Smooth muscle cell (in vitro differentiated cells): Measurements from ENCODE around the gene DARS1. TPM values are rescaled to one million over a fixed set of nuclear protein-coding genes. Genes with fewer than 3 reads are reported as not detected.
"Not testable (repeated sequence)": the region's sequence is repeated elsewhere in the genome, so short reads cannot be mapped to it uniquely, and the experiment has no call there.

Experiments used
- DNase-seq: peaks from one replicate; lab custom pipeline; 2025; ENCODE audit not compliant: unreplicated experiment; lab: John Stamatoyannopoulos, UW
- H2AFZ ChIP-seq: fragments of 200-600 bp; sonication (generic); 2 replicates; pipeline ENCODE4 v1.6.0; 2016; ENCODE audit warnings: antibody characterized with exemption, low read depth, mild to moderate bottlenecking
- H3F3A ChIP-seq: fragments of 200-600 bp; sonication (generic); 2 replicates; pipeline ENCODE4 v1.6.0; 2017; ENCODE audit warnings: antibody characterized with exemption, low read depth
- H3K27ac ChIP-seq: fragments of 200-600 bp; sonication (generic); 2 replicates; pipeline ENCODE4 v1.5.1; 2016; ENCODE audit warnings: low read depth, mild to moderate bottlenecking
- H3K27me3 ChIP-seq: fragments of 200-600 bp; sonication (generic); 2 replicates; pipeline ENCODE4 v1.6.1; 2016; ENCODE audit warnings: low read depth, mild to moderate bottlenecking
- H3K36me3 ChIP-seq: fragments of 200-600 bp; sonication (generic); 2 replicates; pipeline ENCODE4 v1.5.1; 2016; ENCODE audit warnings: low read depth
- H3K4me1 ChIP-seq: fragments of 200-600 bp; sonication (generic); 2 replicates; pipeline ENCODE4 v1.5.1; 2016; ENCODE audit warnings: low read depth
- H3K4me2 ChIP-seq: fragments of 200-600 bp; sonication (generic); 2 replicates; pipeline ENCODE4 v1.6.0; 2016; ENCODE audit warnings: mild to moderate bottlenecking
- H3K4me3 ChIP-seq: fragments of 200-600 bp; sonication (generic); 2 replicates; pipeline ENCODE4 v1.5.1; 2016; ENCODE audit warnings: mild to moderate bottlenecking
- H3K79me2 ChIP-seq: fragments of 200-600 bp; sonication (generic); 2 replicates; pipeline ENCODE4 v1.6.0; 2016; ENCODE audit warnings: low read depth, mild to moderate bottlenecking
- H3K9ac ChIP-seq: fragments of 200-600 bp; sonication (generic); 2 replicates; pipeline ENCODE4 v1.6.0; 2016; ENCODE audit warnings: low read depth
- H3K9me3 ChIP-seq: fragments of 200-600 bp; sonication (generic); replicated peaks from 2 replicates; pipeline ENCODE4 v1.5.1; 2016; ENCODE audit warnings: low read depth
- H4K20me1 ChIP-seq: fragments of 200-600 bp; sonication (generic); 2 replicates; pipeline ENCODE4 v1.6.0; 2016; ENCODE audit warnings: low read depth
- WGBS: methylation state at CpG from one replicate; pipeline ENCODE4 v1.1.7; 2016; ENCODE audit warnings: low lambda C conversion rate; 5-methylcytosine and 5-hydroxymethylcytosine counted together
- polyA plus RNA-seq: library from polyadenylated mRNA; unstranded; fragments of >200 nt; fragmentation: Nextera tagmentation; extraction: Ambion mirVana; gene quantifications from 2 replicates; pipeline ENCODE4 v1.2.1, GENCODE V29; 2016
- total RNA-seq: library from RNA; depleted of rRNA; stranded (reverse); fragments of >200 nt; gene quantifications from 2 replicates; pipeline ENCODE4 v1.2.3, GENCODE V29; 2014
- TF ChIP-seq, protein P1 (sequence below): fragments of 200-600 bp; sonication (generic); IDR thresholded peaks from 2 replicates; pipeline ENCODE4 v1.5.1; 2017; ENCODE audit warnings: borderline replicate concordance, mild to moderate bottlenecking, antibody characterized with exemption; ENCODE audit not compliant: insufficient read depth, poor library complexity, severe bottlenecking

DARS1 gene
- total and polyA plus RNA-seq, 2 experiments from 2014 or later: 110 to 121 TPM

DNA sequence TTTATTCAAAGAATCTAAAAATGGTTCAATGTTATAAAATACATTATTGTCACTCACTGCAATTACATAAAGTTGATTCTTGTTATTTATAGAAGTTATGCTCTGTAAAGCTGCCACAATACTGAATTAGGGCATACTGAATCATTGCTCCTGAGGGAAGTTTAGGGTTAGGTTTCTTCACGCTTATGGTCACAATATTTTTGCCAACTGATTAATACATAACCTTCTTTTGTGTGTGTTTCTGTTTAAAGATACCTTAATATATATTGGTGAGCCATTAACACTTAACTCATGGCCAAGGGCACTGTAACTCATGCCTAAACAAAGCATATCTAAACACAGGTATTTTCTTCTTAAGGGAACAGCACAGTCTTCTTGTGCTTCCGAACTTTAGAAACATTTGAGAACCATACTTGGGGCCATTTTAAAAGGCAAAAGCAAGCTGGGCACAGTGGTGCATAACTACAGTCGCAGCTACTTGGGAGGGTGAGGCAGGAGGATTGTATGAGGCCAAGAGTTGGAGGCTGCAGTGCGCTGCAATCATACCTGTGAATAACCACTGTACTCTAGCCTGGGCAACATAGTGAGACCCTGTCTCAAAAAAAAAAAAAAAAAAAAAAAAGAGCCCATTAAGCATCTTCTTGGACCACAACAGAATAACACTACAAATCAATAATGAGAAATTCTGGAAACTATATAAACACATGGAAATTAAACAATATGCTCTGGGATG, 15.6 kb downstream of the DARS1 start:
- Histone ChIP-seq H3K36me3 (peaks cover 5% of the 10 kb centered on the region), H3K4me2 (no peak overlapping the region), H3K9me3 (no peaks in the 10 kb centered on the region), H3K9ac (no peak overlapping the region), H3F3A (no peaks in the 10 kb centered on the region), H3K27ac (no peak overlapping the region), H3K79me2 (peaks cover 79% of the 10 kb centered on the region), H2AFZ (no peak overlapping the region), H4K20me1 (peaks cover 94% of the 10 kb centered on the region), H3K4me1 (no peaks in the 10 kb centered on the region), H3K4me3 (no peak overlapping the region), H3K27me3 (no peaks in the 10 kb centered on the region)
- DNase-seq: no peak
- 96% methylated on average over 4 of the region's 4 CpGs for WGBS
- TF ChIP-seq, protein P1, sequence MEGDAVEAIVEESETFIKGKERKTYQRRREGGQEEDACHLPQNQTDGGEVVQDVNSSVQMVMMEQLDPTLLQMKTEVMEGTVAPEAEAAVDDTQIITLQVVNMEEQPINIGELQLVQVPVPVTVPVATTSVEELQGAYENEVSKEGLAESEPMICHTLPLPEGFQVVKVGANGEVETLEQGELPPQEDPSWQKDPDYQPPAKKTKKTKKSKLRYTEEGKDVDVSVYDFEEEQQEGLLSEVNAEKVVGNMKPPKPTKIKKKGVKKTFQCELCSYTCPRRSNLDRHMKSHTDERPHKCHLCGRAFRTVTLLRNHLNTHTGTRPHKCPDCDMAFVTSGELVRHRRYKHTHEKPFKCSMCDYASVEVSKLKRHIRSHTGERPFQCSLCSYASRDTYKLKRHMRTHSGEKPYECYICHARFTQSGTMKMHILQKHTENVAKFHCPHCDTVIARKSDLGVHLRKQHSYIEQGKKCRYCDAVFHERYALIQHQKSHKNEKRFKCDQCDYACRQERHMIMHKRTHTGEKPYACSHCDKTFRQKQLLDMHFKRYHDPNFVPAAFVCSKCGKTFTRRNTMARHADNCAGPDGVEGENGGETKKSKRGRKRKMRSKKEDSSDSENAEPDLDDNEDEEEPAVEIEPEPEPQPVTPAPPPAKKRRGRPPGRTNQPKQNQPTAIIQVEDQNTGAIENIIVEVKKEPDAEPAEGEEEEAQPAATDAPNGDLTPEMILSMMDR: no peak

GRCh38 chr2:135965756-135966155, 19.7 kb downstream of the DARS1 start:
- no peak for DNase-seq
- Histone ChIP-seq H3K4me2 (no peak overlapping the region), H3K9me3 (no peaks in the 10 kb centered on the region), H3K9ac (no peak overlapping the region), H3K36me3 (peaks cover 2% of the 10 kb centered on the region), H2AFZ (no peak overlapping the region), H3K4me3 (no peak overlapping the region), H3K27ac (no peak overlapping the region), H3K79me2 (peaks cover 63% of the 10 kb centered on the region), H3K27me3 (no peaks in the 10 kb centered on the region), H3K4me1 (peaks cover 13% of the 10 kb centered on the region), H4K20me1 (peaks cover 92% of the 10 kb centered on the region), H3F3A (peaks cover 8% of the 10 kb centered on the region)
- TF ChIP-seq, protein P1: no peak
- 78% methylated on average over 1 of the region's 1 CpG for WGBS

GRCh38 chr2:135964404-135964803, 21.0 kb downstream of the DARS1 start:
- Histone ChIP-seq H3K27ac (peak overlapping the region; percentile 45), H3K4me1 (peaks cover 19% of the 10 kb centered on the region), H4K20me1 (peaks cover 93% of the 10 kb centered on the region), H3K79me2 (peaks cover 54% of the 10 kb centered on the region)
- H3F3A ChIP-seq, H3K27me3 ChIP-seq, H3K9me3 ChIP-seq, H3K4me2 ChIP-seq, H2AFZ ChIP-seq, DNase-seq, H3K9ac ChIP-seq, H3K36me3 ChIP-seq, H3K4me3 ChIP-seq: not testable (repeated sequence)
- WGBS: 89% methylated on average over 11 of the region's 11 CpGs

- Histone ChIP-seq H3K36me3 (peaks cover 2% of the 10 kb centered on the region), H3K79me2 (peaks cover 52% of the 10 kb centered on the region)
- 63% methylated on average over 11 of the region's 11 CpGs for WGBS
These were observed 21.6 kb downstream of the DARS1 start for GRCh38 chr2:135963841-135964240.

More at GRCh38 chr2:135963841-135964240, 21.6 kb downstream of the DARS1 start:
- TF ChIP-seq, protein P1: no peak
- no peak overlapping the region for H3K4me2 ChIP-seq
- no peak overlapping the region for H3K9ac ChIP-seq
- peak overlapping the region; percentile 45 for H3K27ac ChIP-seq
- no peak overlapping the region for H2AFZ ChIP-seq
- peaks cover 92% of the 10 kb centered on the region for H4K20me1 ChIP-seq
- H3K27me3 ChIP-seq: no peaks in the 10 kb centered on the region
- no peak overlapping the region for H3K4me3 ChIP-seq
- no peak for DNase-seq
- peaks cover 8% of the 10 kb centered on the region for H3F3A ChIP-seq
- H3K9me3 ChIP-seq: no peaks in the 10 kb centered on the region
- H3K4me1 ChIP-seq: peaks cover 19% of the 10 kb centered on the region
